HAP-1 (cell line): ENCODE data around the gene ABAT.

ENCODE experiments used
- DNase-seq, 2 experiments: peaks; one replicate each; pipeline ENCODE4 v3.0.0-alpha.2; 2016 to 2020; ENCODE audit warnings: low spot score in 2 of 2
- H3K27me3 ChIP-seq: fragments of 250-450 bp; sonication (Bioruptor Pico); 2 replicates; pipeline ENCODE4 v1.5.1; 2020; ENCODE audit warnings: low read depth, mild to moderate bottlenecking, moderate library complexity
- H3K36me3 ChIP-seq: fragments of 250-450 bp; sonication (Bioruptor Pico); replicated peaks from 2 replicates; pipeline ENCODE4 v1.5.1; 2020; ENCODE audit warnings: mild to moderate bottlenecking
- H3K4me1 ChIP-seq: fragments of 250-450 bp; sonication (Bioruptor Pico); 2 replicates; pipeline ENCODE4 v1.5.1; 2020; ENCODE audit warnings: mild to moderate bottlenecking
- H3K4me3 ChIP-seq: fragments of 250-450 bp; sonication (Bioruptor Pico); 2 replicates; pipeline ENCODE4 v1.5.1; 2020; ENCODE audit warnings: mild to moderate bottlenecking, moderate library complexity
- H3K9me3 ChIP-seq: fragments of 250-450 bp; sonication (Bioruptor Pico); 2 replicates; pipeline ENCODE4 v1.5.1; 2020; ENCODE audit warnings: mild to moderate bottlenecking, moderate library complexity
- in situ Hi-C: fragments of 300-500 bp; cut with MboI; formaldehyde crosslinking; loops from 3 replicates; pipeline ENCODE4 v1.14.3; 2020; ENCODE audit warnings: low sequenced_read_pairs, inconsistent platforms, mixed read lengths

The ABAT gene

DNA sequence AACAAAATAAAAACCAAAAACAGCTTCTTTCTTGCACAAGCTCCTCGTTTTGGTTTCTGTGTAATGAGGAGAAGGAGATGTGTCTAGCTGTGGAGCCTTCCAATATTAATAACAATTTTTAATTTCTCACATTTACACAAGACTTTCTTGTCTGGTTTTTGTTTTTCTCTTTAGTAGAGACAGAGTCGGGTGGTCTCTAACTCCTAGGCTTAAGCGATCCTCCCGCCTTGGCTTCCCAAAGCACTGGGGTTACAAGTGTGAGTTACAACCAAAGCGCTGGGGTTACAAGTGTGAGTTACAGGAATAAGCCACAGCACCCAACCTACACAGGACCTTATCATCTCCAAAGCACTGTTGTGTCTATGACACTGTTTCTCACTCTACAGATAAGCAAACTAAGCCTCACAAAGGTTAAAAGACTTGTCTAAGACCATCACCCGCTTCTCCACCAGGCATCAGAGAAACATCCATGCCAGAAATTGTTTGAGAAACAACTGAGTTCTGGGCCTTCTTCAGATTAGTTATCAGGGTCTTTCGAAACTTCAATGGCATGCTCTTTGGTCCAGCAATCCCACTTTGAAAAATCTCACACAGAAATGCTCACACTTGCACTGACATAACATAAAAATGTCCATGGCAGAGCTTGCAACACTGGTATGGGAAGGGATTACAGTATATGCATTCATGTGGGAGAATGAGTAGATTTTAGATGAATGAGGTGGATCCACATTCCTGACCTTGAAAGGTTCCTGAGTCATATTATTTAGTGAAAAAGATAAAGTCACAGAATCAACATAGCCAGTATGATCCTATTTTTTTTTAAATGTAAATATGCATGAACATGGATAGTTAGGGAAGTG is 3.9 kb downstream of the ABAT start:
- in situ Hi-C loops: no loop called here
- Histone ChIP-seq H3K9me3 (no peaks in the 10 kb centered on the region; the same call in 1 of the 2 replicates), H3K36me3 (no peaks in the 10 kb centered on the region), H3K4me3 (no peak overlapping the region), H3K4me1 (peaks cover 5% of the 10 kb centered on the region; the same call in 1 of the 2 replicates), H3K27me3 (no peaks in the 10 kb centered on the region)
- DNase-seq: no peak

- Histone ChIP-seq H3K36me3 (no peaks in the 10 kb centered on the region), H3K27me3 (no peaks in the 10 kb centered on the region), H3K4me1 (no peaks in the 10 kb centered on the region), H3K9me3 (no peaks in the 10 kb centered on the region; the same call in 1 of the 2 replicates), H3K4me3 (no peak overlapping the region)
- in situ Hi-C loops: no loop called here
- DNase-seq: no peak
Measured at GRCh38 chr16:8679151-8679550, 4.7 kb downstream of the ABAT start.

DNA sequence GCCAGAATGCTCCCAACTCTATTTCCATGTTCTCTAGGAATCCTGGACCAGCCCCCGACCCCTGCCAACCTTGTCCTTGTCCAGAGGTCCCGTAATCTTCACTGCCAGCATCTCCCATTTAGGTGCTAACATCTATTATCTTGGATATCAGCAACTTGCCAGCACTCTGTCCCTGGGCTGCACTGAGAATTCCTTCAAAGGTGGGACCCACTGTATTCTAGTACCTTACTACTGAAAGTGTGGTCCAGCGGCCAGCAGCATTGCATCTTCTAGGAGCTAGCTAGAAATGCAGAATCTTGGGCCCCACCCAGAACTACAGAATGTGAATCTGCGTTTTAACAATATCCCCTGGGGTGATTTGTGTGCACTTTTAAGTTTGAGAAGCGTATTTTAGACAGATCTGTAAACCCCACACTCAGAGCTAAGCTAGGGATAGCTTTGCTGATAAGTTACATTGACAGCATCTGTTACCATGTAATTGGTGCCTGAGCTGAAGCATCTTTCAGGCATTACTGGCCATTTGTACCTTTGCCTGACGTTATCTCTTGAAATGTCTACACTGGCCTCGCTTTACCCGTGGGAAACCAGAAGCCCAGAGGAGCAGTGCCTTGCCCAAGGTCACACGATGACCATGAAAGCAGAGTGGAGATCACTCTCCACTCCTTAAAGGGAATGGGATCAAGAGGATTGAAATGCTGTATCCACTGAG is 8.3 kb downstream of the ABAT start:
- no peaks in the 10 kb centered on the region; the same call in 1 of the 2 replicates for H3K9me3 ChIP-seq
- no peaks in the 10 kb centered on the region for H3K36me3 ChIP-seq
- in situ Hi-C loops: no loop called here
- H3K4me1 ChIP-seq: no peaks in the 10 kb centered on the region
- H3K4me3 ChIP-seq: no peak overlapping the region
- H3K27me3 ChIP-seq: no peaks in the 10 kb centered on the region
- DNase-seq: no peak

DNA sequence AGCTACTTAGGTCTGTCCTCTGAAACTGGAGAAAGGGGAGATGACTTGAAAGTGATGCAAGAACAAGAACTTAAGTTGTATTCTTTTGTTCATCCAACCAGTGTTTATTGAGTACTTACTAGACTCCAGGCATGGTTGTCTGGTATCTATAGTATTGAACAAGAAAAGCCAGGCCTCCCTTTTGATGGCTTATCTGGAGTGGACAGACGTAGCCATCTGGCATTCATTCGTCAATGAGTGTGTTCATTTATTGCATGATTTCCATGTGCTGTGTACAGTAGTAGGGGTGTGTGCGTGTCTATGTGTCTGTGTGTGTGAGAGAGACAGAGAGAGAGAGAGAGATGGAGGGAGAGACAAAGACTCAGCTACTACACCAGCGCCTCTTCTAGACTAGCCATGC is 9.2 kb downstream of the ABAT start:
- Histone ChIP-seq H3K36me3 (no peaks in the 10 kb centered on the region), H3K27me3 (no peaks in the 10 kb centered on the region), H3K4me1 (no peaks in the 10 kb centered on the region), H3K9me3 (no peaks in the 10 kb centered on the region; the same call in 1 of the 2 replicates), H3K4me3 (no peak overlapping the region)
- in situ Hi-C loops: no loop called here
- no peak for DNase-seq

GRCh38 chr16:8685617-8686016 is 11.2 kb downstream of the ABAT start:
- in situ Hi-C loops: no loop called here

DNA sequence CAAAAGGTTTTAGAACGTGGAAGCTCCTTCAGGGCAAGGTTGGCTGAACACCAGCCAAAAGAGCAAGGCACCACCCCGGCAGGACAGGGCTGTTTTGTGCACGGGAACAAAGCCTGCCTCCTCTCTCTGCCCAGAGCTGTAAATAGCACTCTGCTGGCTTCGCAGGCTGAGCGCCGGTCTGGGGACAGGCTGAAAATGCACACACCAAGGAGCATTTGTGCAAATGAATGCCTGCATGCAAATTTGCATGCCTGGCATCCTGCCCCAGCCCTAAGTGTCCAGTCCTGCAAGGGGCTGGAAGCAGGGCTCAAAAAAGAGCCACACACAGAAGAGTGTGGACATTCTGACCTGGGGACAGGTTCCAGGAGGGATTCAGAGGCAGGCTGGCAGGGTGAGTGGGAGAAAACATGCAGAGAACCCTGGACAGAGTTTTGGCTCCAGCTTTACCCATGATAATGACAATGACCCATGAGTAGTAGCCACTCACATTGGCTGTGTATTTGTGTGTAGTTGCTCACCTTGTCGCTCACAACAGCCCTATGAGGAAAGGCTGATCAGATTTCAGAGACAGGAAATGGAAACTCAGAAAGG is 11.7 kb downstream of the ABAT start:
- in situ Hi-C loops: no loop called here
- Histone ChIP-seq H3K4me1 (no peaks in the 10 kb centered on the region), H3K9me3 (peaks cover 5% of the 10 kb centered on the region), H3K36me3 (no peaks in the 10 kb centered on the region), H3K27me3 (no peaks in the 10 kb centered on the region), H3K4me3 (no peak overlapping the region)
- DNase-seq: peak in 1 of 2 experiments; percentile 20

More at GRCh38 chr16:8685617-8686016, 11.2 kb downstream of the ABAT start:
- Histone ChIP-seq H3K9me3 (peaks cover 5% of the 10 kb centered on the region), H3K4me3 (no peak overlapping the region), H3K4me1 (no peaks in the 10 kb centered on the region), H3K36me3 (no peaks in the 10 kb centered on the region), H3K27me3 (no peaks in the 10 kb centered on the region)
- DNase-seq: no peak

- in situ Hi-C loops: no loop called here
- no peaks in the 10 kb centered on the region for H3K4me1 ChIP-seq
- no peaks in the 10 kb centered on the region for H3K36me3 ChIP-seq
- DNase-seq: no peak
- H3K9me3 ChIP-seq: peaks cover 5% of the 10 kb centered on the region
- H3K4me3 ChIP-seq: no peak overlapping the region
- H3K27me3 ChIP-seq: no peaks in the 10 kb centered on the region
Measured at GRCh38 chr16:8686879-8687278, 12.5 kb downstream of the ABAT start.

DNA sequence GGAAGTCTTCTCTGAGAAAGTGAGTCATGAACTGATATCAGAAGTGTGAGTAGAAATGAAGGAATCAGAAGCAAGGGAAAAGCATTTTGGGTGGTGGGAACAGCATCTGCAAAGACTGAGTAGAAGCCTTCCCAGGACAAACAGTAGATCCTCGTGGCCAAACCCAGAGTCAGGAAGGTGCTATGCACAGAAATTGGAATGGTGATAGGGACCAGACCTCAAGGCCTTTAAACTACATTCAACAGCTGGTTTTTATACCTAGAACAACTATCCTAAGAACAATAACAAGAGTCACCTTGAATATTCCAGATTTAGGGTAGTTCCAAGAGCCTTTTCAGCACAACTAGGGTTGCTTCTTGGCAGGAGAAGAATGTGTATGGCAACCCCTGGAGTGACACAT is 15.3 kb downstream of the ABAT start:
- DNase-seq: no peak
- no peaks in the 10 kb centered on the region for H3K4me1 ChIP-seq
- no peaks in the 10 kb centered on the region for H3K36me3 ChIP-seq
- in situ Hi-C loops: no loop called here
- no peak overlapping the region for H3K4me3 ChIP-seq
- H3K27me3 ChIP-seq: no peaks in the 10 kb centered on the region
- peaks cover 5% of the 10 kb centered on the region for H3K9me3 ChIP-seq

GRCh38 chr16:8691728-8692127 is 17.3 kb downstream of the ABAT start:
- Histone ChIP-seq H3K9me3 (peaks cover 5% of the 10 kb centered on the region), H3K36me3 (no peaks in the 10 kb centered on the region), H3K4me1 (no peaks in the 10 kb centered on the region), H3K4me3 (no peak overlapping the region), H3K27me3 (no peaks in the 10 kb centered on the region)
- DNase-seq: no peak
- in situ Hi-C loops: no loop called here

- H3K4me3 ChIP-seq: no peak overlapping the region
- in situ Hi-C loops: no loop called here
- no peak for DNase-seq
- H3K27me3 ChIP-seq: no peaks in the 10 kb centered on the region
- H3K9me3 ChIP-seq: no peaks in the 10 kb centered on the region; the same call in 1 of the 2 replicates
- no peaks in the 10 kb centered on the region for H3K4me1 ChIP-seq
- no peaks in the 10 kb centered on the region for H3K36me3 ChIP-seq
Measured at GRCh38 chr16:8694795-8695728, 20.6 kb downstream of the ABAT start.

GRCh38 chr16:8696880-8697279 is 22.5 kb downstream of the ABAT start:
- Histone ChIP-seq H3K36me3 (no peaks in the 10 kb centered on the region), H3K9me3 (no peaks in the 10 kb centered on the region), H3K27me3 (no peaks in the 10 kb centered on the region), H3K4me1 (no peaks in the 10 kb centered on the region), H3K4me3 (no peak overlapping the region)
- in situ Hi-C loops: no loop called here
- no peak for DNase-seq

- Histone ChIP-seq H3K4me1 (no peaks in the 10 kb centered on the region), H3K27me3 (no peaks in the 10 kb centered on the region), H3K4me3 (no peak overlapping the region), H3K9me3 (no peaks in the 10 kb centered on the region), H3K36me3 (no peaks in the 10 kb centered on the region)
- in situ Hi-C loops: no loop called here
- no peak for DNase-seq
Measured at GRCh38 chr16:8697965-8698364, 23.5 kb downstream of the ABAT start.

GRCh38 chr16:8703693-8704092 is 29.3 kb downstream of the ABAT start:
- in situ Hi-C loops: no loop called here
- H3K4me1 ChIP-seq: no peaks in the 10 kb centered on the region
- H3K36me3 ChIP-seq: no peaks in the 10 kb centered on the region
- no peak for DNase-seq
- no peak overlapping the region for H3K4me3 ChIP-seq
- no peaks in the 10 kb centered on the region for H3K9me3 ChIP-seq
- no peaks in the 10 kb centered on the region for H3K27me3 ChIP-seq
